ENCODE measurements around the gene CRYL1. TPM values are rescaled to one million over a fixed set of nuclear protein-coding genes. Genes with fewer than 3 reads are reported as not detected.

Gene CRYL1
- total and polyA plus RNA-seq, 2 of the 4 experiments (the other 2 are of a cell fraction): 11.7 to 16.4 TPM

DNA sequence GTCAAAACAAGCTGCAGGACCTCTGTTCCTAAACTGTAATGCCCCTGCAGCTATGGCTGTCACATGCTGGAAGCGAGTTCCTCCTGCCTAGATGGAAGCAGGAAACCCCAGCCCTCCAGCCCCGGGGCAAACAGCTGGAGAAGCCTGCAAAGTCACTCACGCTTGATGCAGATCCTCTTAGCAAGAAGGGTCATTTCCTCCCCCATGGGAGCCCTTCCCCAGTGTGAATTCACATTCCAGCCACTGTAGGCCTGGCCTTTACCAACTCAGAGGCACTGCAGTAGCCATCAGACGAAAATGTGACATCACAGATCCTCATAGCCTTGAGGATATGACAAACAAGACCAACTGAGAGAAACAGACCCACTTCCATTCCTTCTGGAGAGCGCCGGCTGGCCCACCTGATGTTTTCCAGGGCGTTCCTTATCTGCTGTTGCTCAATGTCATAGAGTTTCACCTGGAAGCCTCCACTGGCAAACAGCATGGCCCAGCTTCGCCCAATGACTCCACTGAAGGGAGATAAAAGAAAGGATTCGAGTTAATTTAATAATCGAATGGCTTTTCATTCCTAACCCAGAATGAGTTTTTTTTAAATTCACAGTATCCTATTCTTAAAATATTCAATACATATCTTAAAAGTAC, 13.5 kb downstream of the CRYL1 start:
- H3K27me3 ChIP-seq (ENCODE audit: control insufficient read depth, insufficient read depth, low read length): no peaks in the 10 kb centered on the region
- no peak overlapping the region for H3K4ac ChIP-seq (ENCODE audit: low read depth, low read length)
- intact Hi-C loops (cut with micrococcal nuclease) (no loop called here), dilution Hi-C loops (cut with HindIII; ENCODE audit: low sequenced_read_pairs, unreplicated experiment) (no loop called here), in situ Hi-C loops (cut with MboI; ENCODE audit: low sequenced_read_pairs) (loop anchor here (25.0 kb wide), 1 partner anchor 975 kb away; no protein-coding TSS in a partner anchor)
- ATAC-seq (ENCODE audit: low read depth) (no peak), DNase-seq (no peak)
- no peak overlapping the region for H2AK9ac ChIP-seq (replicated peaks; ENCODE audit: low read depth, low read length, poor library complexity)
- H3K18ac ChIP-seq (ENCODE audit: low read depth, low read length): no peak overlapping the region
- H4K20me1 ChIP-seq (ENCODE audit: insufficient read depth, low read length): no peaks in the 10 kb centered on the region
- no peak overlapping the region for H3K4me2 ChIP-seq (ENCODE audit: low read depth, low read length)
- no peak overlapping the region for H4K5ac ChIP-seq (ENCODE audit: low read depth, low read length)
- no peak overlapping the region for H3K9ac ChIP-seq (ENCODE audit: low read depth, low read length)
- H4K91ac ChIP-seq (ENCODE audit: insufficient read depth, low read depth, low read length): no peak overlapping the region
- no peak overlapping the region for H2BK120ac ChIP-seq (ENCODE audit: low read depth, low read length)
- no peaks in the 10 kb centered on the region for H3K4me1 ChIP-seq (ENCODE audit: control insufficient read depth, insufficient read depth, low read length)
- H3K79me1 ChIP-seq (ENCODE audit: low read depth in 1 of 2, low read length in 2 of 2): no peaks in the 10 kb centered on the region; a peak in 1 of 4 replicates
- H2AK5ac ChIP-seq (ENCODE audit: low read depth, low read length): no peak overlapping the region
- ChIA-PET CTCF (no interaction called here), POLR2A (ENCODE audit: unreplicated experiment) (no interaction called here)
- no peak overlapping the region for H2BK20ac ChIP-seq (ENCODE audit: low read depth, low read length)
- H3K9me3 ChIP-seq (ENCODE audit: control insufficient read depth, insufficient read depth, low read length): no peaks in the 10 kb centered on the region
- TF ChIP-seq SMC3 (IDR thresholded peaks at IDR 0.05; ENCODE audit: low read depth, low read length) (no peak), RFX5 (IDR thresholded peaks at IDR 0.05; ENCODE audit: low read depth, low read length) (no peak), CEBPB (IDR thresholded peaks at IDR 0.05; ENCODE audit: low read depth, low read length) (no peak), FOS (IDR thresholded peaks at IDR 0.05; ENCODE audit: low read depth, low read length) (no peak), NFE2L2 (IDR thresholded peaks at IDR 0.05; ENCODE audit: low read depth, low read length) (no peak)
- TF ChIP-seq, protein P1, sequence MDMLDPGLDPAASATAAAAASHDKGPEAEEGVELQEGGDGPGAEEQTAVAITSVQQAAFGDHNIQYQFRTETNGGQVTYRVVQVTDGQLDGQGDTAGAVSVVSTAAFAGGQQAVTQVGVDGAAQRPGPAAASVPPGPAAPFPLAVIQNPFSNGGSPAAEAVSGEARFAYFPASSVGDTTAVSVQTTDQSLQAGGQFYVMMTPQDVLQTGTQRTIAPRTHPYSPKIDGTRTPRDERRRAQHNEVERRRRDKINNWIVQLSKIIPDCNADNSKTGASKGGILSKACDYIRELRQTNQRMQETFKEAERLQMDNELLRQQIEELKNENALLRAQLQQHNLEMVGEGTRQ (IDR thresholded peaks at IDR 0.05; ENCODE audit: low read depth, low read length): no peak
- no peak overlapping the region for H3K56ac ChIP-seq (ENCODE audit: extremely low read depth, insufficient read depth, low read length)
- H4K8ac ChIP-seq (ENCODE audit: low read depth in 2 of 2, low read length in 2 of 2): no peak overlapping the region
- H2AFZ ChIP-seq (replicated peaks; ENCODE audit: low read length, poor library complexity): no peak overlapping the region
- 30% methylated on average over 2 of the region's 10 CpGs; no CpG with 5 or more reads in 1 of the 2 experiments for WGBS, 2 experiments (ENCODE audit: extremely low coverage in 2 of 2, insufficient read length in 1 of 2)
- BruUV-seq (replicated peaks): no TSS peak
- H3K9me1 ChIP-seq (ENCODE audit: insufficient read depth, low read length): 0 out of 2 replicates have a peak, but pooled peaks cover 3% of the 10 kb centered on the region
- no peak overlapping the region for H2BK15ac ChIP-seq (ENCODE audit: low read depth, low read length)
- H3K23ac ChIP-seq (ENCODE audit: low read depth, low read length): no peak overlapping the region
- H3K14ac ChIP-seq (replicated peaks; ENCODE audit: low read depth, low read length): no peak overlapping the region
- H3K4me3 ChIP-seq (ENCODE audit: insufficient read depth, low read depth, low read length): no peak overlapping the region
- no peak overlapping the region for H3K27ac ChIP-seq (ENCODE audit: insufficient read depth, low read length)
- H2BK5ac ChIP-seq (ENCODE audit: low read depth, low read length, poor library complexity, severe bottlenecking): no peak overlapping the region
- peaks cover 5% of the 10 kb centered on the region for H3K36me3 ChIP-seq (ENCODE audit: control insufficient read depth, insufficient read depth, low read length)
